Measurements from ENCODE around the gene WDR43.
"Not testable (repeated sequence)": the region's sequence is repeated elsewhere in the genome, so short reads cannot be mapped to it uniquely, and the experiment has no call there.

The WDR43 gene

DNA sequence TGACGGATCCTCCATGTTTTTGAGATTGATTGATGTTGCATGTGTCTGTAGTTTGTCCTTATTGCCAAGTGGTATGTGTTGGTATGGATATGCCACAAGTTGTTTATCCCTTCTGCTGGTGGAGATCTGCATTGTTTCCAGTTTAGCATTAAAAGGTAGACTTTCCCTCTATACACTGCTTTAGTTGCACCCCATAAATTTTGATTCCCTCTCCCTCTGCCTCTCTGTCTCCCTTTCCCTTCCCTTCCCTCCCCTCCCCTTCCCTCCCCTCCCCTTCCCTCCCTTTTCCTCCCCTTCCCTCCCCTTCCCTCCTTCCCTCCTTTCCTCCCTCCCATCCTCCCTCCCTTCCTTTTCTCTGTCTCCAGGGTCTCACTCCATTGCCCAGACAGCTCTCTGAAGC, 68.0 kb downstream of the WDR43 start:
- no peak for DNase-seq (ENCODE audit: low read depth in 2 of 2)

DNA sequence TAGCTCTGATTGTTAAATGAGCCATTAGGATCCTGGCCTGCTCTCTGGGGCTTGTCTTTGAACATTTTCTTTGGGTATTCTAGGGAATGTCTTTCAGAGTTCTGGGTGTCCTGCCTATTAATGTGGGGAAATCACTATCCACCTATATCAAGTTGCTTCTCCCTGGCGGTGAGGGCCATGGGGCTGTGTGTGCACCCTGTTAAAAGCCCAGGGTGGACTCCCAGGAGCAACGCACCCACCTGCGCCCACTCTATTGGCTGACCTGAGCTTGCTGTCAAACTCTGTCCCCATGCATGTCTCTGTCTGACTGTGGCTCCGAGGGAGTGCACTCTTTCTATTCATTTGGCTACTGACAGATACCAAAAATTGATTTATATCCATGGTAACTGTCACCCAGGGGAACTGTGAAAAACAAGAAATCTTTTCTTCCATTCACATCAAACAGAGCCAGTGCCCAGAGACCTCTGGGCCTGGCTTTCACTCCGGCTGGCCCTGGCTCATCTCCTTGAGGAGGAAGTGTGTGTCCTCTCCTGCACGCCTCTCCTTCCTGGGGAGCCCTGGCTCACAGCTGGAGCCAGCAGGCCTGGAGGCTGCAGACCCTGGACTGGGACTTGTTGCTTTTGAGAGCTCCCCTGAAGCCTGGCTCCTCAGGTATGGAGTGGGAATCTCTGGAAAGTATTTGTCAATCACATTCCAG, 76.1 kb downstream of the WDR43 start:
- no peak for DNase-seq (ENCODE audit: low read depth in 2 of 2)

DNA sequence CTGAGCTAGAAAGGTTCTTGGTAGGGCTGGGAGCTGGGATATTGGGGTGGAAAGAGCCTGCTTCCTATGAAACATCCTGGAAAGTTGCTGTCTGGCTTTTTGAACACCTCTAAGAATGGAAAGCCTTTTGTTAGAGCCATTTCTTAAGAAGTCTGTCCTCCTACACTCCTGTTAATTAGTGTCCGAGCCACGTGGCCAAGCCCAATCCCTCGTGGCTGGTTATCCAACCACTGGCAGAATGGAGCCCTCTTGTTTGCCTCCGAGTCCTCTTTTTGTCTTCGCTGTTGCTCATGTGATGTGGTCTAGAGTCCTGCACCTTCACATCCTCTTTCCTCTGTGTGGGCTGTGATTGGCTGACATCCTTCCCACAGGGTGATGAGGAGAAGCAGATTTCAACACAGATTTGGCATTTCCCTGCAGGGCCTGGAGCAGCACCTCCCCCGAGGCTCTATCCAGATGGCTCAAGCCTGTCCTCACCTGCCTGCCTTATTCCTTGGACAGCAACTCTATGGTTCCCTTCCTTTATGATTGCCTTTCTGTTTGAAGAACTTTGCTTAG, 78.4 kb downstream of the WDR43 start:
- no peak for DNase-seq (ENCODE audit: low read depth in 2 of 2)

DNA sequence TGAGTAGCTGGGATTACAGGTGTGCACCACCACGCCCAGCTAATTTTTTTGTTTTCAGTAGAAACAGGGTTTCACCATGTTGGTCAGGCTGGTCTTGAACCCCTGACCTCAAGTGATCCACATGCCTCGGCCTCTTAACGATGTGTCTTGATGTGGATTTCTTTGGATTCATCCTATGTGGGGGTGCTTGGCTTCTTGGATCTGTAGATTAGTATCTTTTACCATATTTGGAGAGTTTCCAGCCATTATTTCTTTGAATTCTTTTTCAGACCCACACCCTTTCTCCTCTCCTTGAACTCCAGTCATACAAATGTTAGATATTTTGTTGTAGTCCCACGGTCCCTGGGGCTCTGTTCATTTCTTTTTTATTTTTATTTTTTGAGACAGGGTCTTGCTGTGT, 79.8 kb downstream of the WDR43 start:
- no peak for DNase-seq (ENCODE audit: low read depth in 2 of 2)

DNA sequence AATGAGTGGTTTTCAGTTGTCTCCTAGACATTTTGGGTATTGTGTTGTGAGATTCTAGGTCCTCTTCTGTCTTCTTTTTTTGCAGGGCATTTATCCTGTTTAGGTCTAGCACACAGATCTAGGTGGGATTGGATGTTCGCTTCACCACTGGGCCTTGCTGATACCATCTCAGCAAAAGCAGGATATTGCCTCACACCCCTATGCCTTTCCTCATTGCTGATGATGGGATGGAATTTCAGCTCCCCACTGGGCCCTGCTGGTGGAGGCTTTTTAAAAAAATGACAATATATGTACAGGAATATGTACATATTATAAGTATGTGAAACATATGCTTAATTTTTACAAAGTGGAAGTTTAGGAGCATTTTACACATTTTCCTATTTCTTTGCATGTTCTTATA, 81.2 kb downstream of the WDR43 start:
- DNase-seq (ENCODE audit: low read depth in 2 of 2), result no peak

DNA sequence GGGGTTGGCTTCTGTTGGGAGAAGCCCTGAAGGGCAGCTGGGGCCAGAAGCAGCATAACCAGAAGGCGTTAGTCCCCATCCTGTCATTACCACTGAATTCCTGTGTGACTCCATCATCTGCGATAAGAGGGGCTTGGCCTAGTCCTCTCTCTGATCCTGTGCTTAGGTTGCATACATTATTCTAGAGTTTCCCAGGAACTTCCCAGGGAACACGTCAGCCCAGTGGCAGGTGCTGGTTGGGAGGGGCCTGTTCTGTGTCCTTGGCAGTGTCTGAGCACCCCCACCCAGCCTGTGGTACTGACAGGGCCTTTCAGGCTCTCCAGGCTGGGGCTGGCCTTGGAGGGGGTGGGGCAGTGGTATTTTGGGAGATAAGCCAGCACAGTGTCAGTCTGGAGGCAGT, 82.1 kb downstream of the WDR43 start:
- no peak for DNase-seq (ENCODE audit: low read depth in 2 of 2)

DNA sequence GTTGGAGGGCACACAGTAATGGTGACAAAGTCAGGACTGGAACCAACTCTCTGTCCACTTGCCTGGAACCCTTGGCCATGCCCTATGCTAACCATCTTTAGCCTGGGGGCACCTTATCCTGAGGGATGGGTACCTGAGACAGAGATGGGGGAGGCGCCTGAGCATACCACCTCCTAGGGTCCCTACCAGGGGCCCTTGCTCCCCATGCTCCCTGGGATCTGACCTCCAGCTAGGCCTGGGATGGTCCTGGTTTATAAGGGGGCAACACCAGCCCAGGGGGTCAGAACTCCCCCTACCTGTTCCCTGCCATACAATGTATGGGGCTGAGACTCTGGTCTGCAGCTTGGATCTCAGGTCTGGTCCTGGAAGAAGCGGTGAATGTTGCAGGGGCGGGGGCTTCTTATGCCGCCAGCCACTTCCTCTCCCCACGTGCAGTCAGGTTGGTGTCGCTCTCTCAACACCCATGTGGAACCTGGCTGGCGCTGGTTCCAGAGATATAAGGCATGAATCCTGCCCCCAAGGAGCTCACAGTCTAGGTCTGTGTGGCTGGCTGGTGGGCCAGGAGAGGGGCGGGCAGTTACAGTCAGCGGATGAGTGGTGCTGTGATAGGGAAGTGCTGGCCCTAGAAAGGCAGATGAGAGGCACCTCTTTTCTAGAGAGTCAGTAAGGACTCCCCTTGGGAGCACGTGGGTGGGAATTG, 82.9 kb downstream of the WDR43 start:
- no peak for DNase-seq (ENCODE audit: low read depth in 2 of 2)

DNA sequence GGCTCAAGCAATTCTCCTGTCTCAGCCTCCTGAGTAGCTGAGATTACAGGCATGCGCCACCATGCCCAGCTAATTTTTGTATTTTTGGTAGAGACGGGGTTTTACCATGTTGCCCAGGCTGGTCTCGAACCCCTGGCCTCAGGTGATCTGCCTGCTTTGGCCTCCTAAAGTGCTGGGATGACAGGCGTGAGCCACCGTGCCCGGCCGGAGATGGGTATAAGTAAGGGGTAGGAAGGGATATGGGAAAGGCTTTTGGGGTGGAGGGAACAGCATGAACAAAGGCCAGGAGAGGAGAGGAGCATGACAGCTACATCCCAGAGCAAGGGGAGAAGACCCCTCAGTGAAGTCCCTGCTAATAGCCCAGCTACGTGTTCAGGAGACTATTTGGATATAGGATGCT, 83.5 kb downstream of the WDR43 start:
- DNase-seq (ENCODE audit: low read depth in 2 of 2), result not testable (repeated sequence)

DNA sequence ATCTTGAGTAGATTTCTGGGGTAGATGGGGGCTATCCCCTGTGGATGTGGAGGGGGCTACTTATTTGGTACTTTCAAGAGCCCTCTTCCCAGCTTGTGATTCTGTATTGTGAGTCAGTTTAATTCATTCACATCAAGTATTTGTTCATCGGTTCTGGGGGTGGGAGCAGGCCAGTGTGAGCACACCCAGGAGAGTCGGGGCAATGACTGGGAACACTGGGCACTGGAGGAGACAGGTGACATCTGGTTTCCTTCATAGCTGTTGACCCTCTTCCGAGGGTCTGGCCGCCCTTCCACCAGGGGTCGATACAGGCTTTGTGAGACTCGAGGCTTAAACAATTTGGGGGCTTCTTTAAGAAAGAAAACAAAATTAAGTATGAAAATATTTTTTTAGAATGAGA, 84.1 kb downstream of the WDR43 start:
- DNase-seq (ENCODE audit: low read depth in 2 of 2), result no peak

DNA sequence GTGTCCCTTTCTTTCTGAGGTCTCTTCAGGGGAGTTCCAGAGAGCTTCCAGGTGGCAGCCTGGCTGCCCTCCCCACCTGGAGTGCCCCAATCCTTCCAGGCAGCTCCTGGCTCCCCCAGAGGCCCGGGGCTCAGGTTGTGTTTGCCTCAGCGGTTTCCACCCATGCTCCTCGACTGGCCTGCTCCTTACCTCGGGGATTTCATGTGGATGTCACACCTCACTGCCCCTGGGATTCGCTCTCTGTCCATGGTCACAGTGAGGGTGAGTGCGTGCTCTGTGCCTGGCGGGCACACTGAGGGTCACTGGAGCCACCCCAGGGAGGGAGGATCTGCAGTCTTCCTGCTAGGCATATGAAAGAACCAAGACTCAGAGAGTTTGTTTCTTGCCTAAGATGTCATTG, 84.6 kb downstream of the WDR43 start:
- DNase-seq (ENCODE audit: low read depth in 2 of 2), result no peak

DNA sequence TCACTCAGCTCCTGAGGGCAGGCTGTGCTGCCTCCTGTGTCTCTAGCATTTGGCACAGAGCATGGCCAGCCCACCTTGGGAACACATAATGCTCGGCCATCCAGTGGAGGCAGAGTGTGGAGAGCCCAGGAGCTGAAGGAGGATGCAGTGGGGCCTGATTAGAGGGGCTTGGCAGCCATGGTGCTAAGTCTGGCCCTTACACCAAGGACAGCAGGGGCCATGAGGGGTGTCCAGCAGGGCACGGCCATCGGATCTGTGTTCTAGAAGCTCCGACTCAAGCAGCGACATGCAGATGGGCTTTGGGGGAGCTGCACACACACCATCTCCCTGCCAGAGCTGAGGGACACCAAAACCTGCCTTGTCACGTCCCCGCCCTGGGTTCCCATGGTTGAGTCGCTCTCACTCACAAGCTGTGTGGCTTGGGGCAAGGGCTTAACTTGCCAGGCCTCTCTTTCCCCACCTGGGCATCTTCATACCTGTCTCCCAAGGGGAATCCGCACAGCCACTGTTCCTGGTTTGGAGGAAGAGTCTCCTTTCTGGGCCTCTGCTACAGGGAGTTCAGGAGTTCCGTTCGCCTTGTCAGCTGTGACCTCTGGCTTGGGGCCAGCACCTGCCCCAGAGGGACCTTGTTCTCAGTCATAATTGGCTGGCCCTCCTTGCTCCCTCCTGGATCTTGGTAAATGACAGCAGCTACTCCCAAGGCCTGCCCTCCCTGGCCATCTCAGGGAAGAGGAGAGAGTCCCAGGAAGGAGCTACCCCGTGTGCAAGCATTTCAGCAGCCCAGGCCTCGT, 85.3 kb downstream of the WDR43 start:
- no peak for DNase-seq (ENCODE audit: low read depth in 2 of 2)

DNA sequence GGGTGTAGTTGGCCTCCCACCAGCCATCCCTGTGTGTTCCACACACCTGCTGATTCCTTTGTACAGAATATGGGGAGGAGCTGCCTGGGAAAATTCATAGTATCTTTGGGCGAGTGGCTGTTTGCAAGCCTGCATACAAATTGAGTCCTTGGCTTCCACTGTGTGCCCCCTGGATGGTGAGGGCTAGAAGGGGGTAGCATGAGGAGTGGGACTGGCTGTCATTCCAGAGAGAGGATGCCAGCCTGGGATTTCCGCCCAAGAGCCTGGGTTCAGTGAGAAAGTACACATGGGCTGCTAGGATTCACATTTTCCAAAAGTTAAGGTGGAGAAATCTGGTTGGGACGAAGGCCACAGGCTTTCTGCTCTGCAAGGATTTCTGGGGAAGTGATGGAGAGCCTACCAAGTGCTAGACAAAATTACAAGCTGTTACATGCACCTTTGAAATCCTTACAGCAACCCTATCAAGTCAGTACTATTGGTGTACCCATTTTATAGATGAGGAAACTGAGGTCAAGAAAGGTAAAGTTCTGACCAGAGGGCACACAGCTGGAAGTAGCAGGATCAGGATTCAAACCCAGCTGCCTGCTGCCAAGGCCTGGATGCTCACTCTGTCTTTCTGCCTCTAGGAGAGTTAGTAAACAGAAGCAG, 86.0 kb downstream of the WDR43 start:
- no peak for DNase-seq (ENCODE audit: low read depth in 2 of 2)

DNA sequence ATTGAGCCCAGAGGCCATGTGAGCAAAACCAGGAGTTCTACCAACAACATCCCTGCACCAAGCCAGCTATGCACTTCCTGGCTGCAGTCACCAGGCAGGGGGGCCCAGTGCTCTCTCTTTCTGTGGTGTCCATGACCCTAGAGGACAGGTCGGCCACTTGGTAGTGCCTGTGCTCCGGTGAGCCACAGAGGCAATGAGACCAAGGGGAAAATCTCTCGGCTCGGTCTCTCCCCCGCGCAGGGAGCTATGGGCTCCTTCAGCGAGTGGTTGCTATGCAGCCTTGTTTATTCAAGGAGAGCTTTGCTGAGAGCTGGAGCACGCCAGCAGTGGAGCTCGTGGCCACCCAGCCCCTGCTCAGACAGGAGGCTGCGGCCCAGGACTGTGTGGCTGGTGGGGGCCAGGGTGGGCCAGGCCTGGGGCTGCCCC, 86.6 kb downstream of the WDR43 start, which contains the start of gene TOGARAM2:
TSS of gene TOGARAM2 (plus strand) at position 283 of the 426 bp plus-strand sequence. CDS start 13,537 bp downstream, outside the sequence.
- no peak for DNase-seq (ENCODE audit: low read depth in 2 of 2)

DNA sequence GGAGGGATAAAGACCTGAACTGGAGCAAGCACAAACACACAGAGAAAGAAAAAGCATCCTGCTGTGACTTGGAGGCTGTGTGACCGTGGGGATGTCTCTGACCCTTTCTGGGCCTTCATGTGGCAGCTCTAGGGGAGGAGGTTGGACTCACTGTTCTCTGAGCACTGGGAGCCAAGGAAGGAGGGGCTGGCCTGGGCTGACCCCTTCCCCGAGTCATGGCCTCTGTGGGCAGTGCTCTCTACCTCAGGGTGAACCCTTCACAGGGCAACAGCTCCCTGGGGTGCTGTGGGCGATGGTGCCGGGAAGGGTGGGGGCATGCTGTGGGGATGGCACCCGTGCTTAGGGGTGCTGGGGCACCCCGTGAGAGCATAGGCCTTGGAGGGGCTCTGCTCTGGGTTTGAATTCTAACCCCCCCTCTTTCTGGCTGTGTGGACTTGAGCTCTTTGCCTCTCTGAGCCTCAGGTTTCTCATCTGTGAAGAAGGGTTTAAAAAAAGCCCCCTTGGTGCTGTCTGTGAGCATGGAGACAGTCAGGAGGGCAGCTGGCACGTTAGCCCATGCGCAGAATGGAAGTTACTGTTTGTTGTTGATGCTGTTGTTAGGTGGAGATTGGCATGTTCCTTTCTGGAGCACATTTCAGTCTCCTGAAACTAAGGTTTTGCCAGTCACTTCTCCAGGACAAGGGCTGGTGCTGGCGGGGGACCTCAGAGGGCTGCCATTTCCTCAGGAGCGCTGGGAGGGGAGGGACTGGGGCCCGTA, 87.3 kb downstream of the WDR43 start:
- DNase-seq (ENCODE audit: low read depth in 2 of 2), result no peak

DNA sequence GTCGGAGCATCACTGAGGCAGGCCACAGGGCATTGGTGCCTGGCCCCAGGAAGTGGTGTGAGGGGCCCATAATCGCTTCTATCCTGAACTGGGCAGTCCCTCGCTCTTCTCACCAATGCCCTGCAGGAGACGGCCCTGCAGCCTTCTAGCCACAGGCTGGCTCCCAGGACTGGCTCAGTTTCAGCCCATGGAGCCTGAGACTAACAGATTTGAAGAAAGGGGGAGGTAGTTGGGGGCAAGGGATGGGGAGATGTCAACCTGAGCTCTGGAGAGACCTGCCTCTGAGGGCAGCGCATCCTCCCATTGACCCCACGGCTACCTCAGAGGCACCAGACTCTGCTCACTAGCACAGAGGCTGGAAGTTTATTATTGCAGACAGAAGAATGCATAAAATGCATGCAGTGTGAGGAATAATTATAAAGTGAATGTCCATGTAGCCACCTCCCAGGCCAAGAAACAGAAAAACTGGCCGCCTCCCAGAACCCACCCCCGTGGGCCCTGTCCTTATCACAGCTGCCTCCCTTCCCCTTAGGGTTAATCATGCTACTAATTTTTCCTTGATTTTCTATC, 88.0 kb downstream of the WDR43 start:
- DNase-seq (ENCODE audit: low read depth in 2 of 2), result no peak

DNA sequence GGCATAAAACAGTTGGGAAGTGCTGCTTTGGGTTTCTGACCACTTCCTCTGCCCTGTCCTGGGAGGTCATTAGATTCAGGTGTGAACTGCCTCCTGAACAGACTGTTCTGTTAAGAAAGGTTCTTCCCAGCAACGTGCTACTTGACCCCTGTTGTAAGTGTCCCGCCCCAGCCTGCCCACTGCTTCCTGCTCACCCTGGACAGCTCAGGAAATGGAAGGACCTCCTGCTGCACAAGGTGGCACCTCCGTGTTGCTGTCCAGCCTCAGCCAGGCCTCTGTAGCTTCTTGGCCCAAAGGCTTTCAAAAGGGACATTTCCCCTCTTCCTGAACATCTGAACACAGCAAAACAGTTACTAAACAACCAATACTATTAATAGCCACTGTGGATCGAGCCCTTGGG, 92.0 kb downstream of the WDR43 start:
- no peak for DNase-seq (ENCODE audit: low read depth in 2 of 2)

DNA sequence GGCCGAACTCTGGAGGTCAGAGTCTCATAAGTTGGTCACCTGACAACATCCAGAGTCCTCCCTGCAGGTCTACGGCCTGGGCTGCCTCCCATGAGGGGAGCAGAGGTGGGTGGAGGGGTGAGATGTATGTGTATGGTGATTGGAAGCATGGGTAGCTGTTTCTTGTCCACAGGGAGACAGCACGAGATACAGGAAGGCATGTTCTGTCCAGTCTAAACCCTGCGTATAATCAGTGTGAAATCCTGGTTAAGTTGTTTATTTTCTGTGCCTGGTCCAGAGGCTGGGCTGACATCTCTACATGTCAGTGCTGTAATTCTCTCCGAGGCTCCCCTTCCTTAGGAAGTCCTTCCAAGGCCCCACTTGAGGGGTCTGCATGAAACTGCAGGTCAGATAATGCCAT, 95.5 kb downstream of the WDR43 start:
- DNase-seq (ENCODE audit: low read depth in 2 of 2), result no peak

DNA sequence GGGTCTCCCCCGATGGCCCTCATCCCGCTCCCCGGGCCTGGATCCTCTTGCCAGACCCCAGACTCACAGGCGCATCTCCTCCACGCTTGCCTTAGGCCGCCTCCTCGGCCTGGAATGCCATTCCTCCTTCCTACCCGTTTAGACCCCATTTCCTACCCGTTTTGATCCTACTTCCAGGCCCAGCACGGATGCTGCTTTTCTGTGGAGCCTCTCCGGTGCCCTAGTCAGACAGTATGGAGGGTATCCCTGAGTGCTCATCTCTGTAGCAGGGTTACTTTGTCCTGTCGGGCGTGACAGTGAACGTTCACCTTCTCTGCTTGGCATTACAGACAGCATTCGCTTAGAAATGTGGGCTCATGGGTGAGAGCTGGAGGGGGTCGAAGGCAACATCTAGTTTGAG, 96.0 kb downstream of the WDR43 start:
- no peak for DNase-seq (ENCODE audit: low read depth in 2 of 2)

DNA sequence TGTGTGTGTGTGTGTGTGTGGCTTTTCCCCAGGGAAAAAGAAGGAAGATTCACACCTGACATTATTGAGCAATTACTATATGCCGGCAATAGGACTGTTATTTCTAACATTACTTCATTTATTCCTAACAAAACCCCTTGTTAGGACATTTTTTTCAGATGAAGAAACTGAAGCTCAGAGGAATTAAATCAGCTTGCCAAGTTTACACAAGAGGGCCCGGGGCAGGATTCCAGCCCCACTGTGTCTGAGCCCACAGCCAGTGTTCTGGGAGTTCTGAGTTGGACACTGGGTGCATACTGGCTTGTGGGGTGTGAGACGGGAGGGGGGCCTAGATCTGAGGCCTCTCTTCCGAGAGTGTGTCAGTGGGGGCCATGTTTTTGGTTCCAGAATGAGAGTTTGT, 96.6 kb downstream of the WDR43 start:
- no peak for DNase-seq (ENCODE audit: low read depth in 2 of 2)

DNA sequence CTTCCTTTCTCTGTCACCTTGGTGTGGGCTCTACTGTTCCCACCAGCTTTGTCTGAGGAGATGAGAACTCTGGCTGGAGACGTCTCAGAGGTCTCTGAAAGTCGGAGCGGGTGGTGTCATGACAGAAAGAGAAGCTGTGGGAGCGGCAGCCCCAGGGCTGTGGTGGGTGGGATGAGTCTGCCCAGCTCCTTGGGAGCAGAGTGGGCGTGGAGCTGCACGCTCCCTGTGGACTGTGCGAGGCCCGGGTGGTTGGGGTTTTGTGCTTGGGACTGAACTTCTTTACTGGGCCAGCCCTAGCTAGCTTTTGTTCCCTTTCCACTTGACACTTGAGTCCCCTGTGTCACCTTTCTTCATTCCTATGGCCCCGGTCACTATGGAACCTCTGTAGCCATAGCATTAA, 97.0 kb downstream of the WDR43 start:
- DNase-seq (ENCODE audit: low read depth in 2 of 2), result no peak

Measured in activated CD8-positive, alpha-beta memory T cell treated with anti-CD3 and anti-CD28 coated beads for 4 hours (primary cell).